ENCODE measurements around the gene ADAMTS2. TPM values are rescaled to one million over a fixed set of nuclear protein-coding genes. Genes with fewer than 3 reads are reported as not detected.

The ADAMTS2 gene
- total RNA-seq, 1 experiment from 2014 or later = not detected

DNA sequence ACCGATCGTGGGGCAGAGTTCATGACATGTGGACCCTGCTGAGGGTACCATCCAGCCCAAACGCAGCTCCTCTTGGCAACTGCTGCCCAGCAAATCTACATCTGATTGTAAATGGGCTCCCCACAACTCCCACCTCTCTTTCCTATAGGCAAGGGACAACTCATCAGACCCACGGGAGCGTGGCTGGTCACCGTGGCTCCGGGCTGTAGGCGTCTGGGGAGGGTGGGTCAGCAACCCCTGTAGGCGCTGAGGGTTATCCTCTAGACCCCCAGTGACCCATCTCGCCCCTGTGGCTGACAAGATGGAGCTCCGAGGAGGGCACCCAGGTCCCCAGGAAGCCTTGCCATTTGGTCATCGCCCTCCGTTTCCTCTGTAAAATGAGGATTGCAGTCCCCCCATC is 162.7 kb downstream of the ADAMTS2 start:
- Histone ChIP-seq H3K27me3 (ENCODE audit: low read length) (peaks cover 25% of the 10 kb centered on the region), H3K9me2 (replicated peaks; ENCODE audit: low read length) (no peaks in the 10 kb centered on the region), H3K4me3 (ENCODE audit: low read length) (no peak overlapping the region), H3K27ac (ENCODE audit: low read length) (no peak overlapping the region), H2AFZ (ENCODE audit: low read length) (no peak overlapping the region), H3K4me1 (ENCODE audit: insufficient read depth, low read length) (no peaks in the 10 kb centered on the region), H3K9me3 (ENCODE audit: low read length) (no peaks in the 10 kb centered on the region), H4K20me1 (ENCODE audit: low read length) (no peaks in the 10 kb centered on the region), H3K4me2 (ENCODE audit: low read length) (no peak overlapping the region), H3K9ac (ENCODE audit: low read length) (no peak overlapping the region), H3F3A (ENCODE audit: low read length, unreplicated experiment) (no peaks in the 10 kb centered on the region), H3K36me3 (ENCODE audit: low read depth, low read length) (no peaks in the 10 kb centered on the region), H3K79me2 (ENCODE audit: low read length) (no peaks in the 10 kb centered on the region)
- POLR2A ChIA-PET (ENCODE audit: unreplicated experiment) = no interaction called here
- DNase-seq = no peak
- intact Hi-C loops (cut with micrococcal nuclease) = no loop called here
- CTCF ChIA-PET = no interaction called here
- no peak for ATAC-seq
- no peak for TF ChIP-seq EZH2 (IDR thresholded peaks at IDR 0.05; ENCODE audit: low read length, unreplicated experiment)
- TF ChIP-seq EZH2phosphoT487 (IDR thresholded peaks at IDR 0.05; ENCODE audit: borderline replicate concordance, low read length) = no peak
- TF ChIP-seq, protein P1, sequence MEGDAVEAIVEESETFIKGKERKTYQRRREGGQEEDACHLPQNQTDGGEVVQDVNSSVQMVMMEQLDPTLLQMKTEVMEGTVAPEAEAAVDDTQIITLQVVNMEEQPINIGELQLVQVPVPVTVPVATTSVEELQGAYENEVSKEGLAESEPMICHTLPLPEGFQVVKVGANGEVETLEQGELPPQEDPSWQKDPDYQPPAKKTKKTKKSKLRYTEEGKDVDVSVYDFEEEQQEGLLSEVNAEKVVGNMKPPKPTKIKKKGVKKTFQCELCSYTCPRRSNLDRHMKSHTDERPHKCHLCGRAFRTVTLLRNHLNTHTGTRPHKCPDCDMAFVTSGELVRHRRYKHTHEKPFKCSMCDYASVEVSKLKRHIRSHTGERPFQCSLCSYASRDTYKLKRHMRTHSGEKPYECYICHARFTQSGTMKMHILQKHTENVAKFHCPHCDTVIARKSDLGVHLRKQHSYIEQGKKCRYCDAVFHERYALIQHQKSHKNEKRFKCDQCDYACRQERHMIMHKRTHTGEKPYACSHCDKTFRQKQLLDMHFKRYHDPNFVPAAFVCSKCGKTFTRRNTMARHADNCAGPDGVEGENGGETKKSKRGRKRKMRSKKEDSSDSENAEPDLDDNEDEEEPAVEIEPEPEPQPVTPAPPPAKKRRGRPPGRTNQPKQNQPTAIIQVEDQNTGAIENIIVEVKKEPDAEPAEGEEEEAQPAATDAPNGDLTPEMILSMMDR (conservative IDR thresholded peaks at IDR 0.05; ENCODE audit: low read depth, low read length) = no peak
- no TSS peak for BruUV-seq (replicated peaks)

GRCh38 chr5:179181988-179182387 is 163.3 kb downstream of the ADAMTS2 start:
- CTCF ChIA-PET = no interaction called here
- TF ChIP-seq EZH2 (IDR thresholded peaks at IDR 0.05; ENCODE audit: low read length, unreplicated experiment) (no peak), EZH2phosphoT487 (IDR thresholded peaks at IDR 0.05; ENCODE audit: borderline replicate concordance, low read length) (no peak)
- TF ChIP-seq, protein P1 (conservative IDR thresholded peaks at IDR 0.05; ENCODE audit: low read depth, low read length) = no peak
- no peaks in the 10 kb centered on the region for H3K79me2 ChIP-seq (ENCODE audit: low read length)
- H3K9me2 ChIP-seq (replicated peaks; ENCODE audit: low read length) = no peaks in the 10 kb centered on the region
- BruUV-seq (replicated peaks) = no TSS peak
- H3K27ac ChIP-seq (ENCODE audit: low read length) = no peak overlapping the region
- no peak overlapping the region for H2AFZ ChIP-seq (ENCODE audit: low read length)
- H3K27me3 ChIP-seq (ENCODE audit: low read length) = peaks cover 31% of the 10 kb centered on the region
- no peak for DNase-seq
- ATAC-seq = no peak
- no peaks in the 10 kb centered on the region for H3K36me3 ChIP-seq (ENCODE audit: low read depth, low read length)
- no peak overlapping the region for H3K9ac ChIP-seq (ENCODE audit: low read length)
- H3K4me3 ChIP-seq (ENCODE audit: low read length) = no peak overlapping the region
- intact Hi-C loops (cut with micrococcal nuclease) = no loop called here
- no peaks in the 10 kb centered on the region for H3K4me1 ChIP-seq (ENCODE audit: insufficient read depth, low read length)
- H3K4me2 ChIP-seq (ENCODE audit: low read length) = no peak overlapping the region
- POLR2A ChIA-PET (ENCODE audit: unreplicated experiment) = no interaction called here
- no peaks in the 10 kb centered on the region for H3K9me3 ChIP-seq (ENCODE audit: low read length)
- H4K20me1 ChIP-seq (ENCODE audit: low read length) = no peaks in the 10 kb centered on the region
- no peaks in the 10 kb centered on the region for H3F3A ChIP-seq (ENCODE audit: low read length, unreplicated experiment)

- TF ChIP-seq, protein P1 (conservative IDR thresholded peaks at IDR 0.05; ENCODE audit: low read depth, low read length) = no peak
- no peak for TF ChIP-seq EZH2phosphoT487 (IDR thresholded peaks at IDR 0.05; ENCODE audit: borderline replicate concordance, low read length)
- TF ChIP-seq EZH2 (IDR thresholded peaks at IDR 0.05; ENCODE audit: low read length, unreplicated experiment) = no peak
- Histone ChIP-seq H3K4me3 (ENCODE audit: low read length) (no peak overlapping the region), H3K27me3 (ENCODE audit: low read length) (peaks cover 39% of the 10 kb centered on the region), H3K79me2 (ENCODE audit: low read length) (no peaks in the 10 kb centered on the region), H3K9ac (ENCODE audit: low read length) (no peak overlapping the region), H4K20me1 (ENCODE audit: low read length) (no peaks in the 10 kb centered on the region), H3K36me3 (ENCODE audit: low read depth, low read length) (no peaks in the 10 kb centered on the region), H2AFZ (ENCODE audit: low read length) (no peak overlapping the region), H3K9me3 (ENCODE audit: low read length) (no peaks in the 10 kb centered on the region), H3K27ac (ENCODE audit: low read length) (no peak overlapping the region), H3F3A (ENCODE audit: low read length, unreplicated experiment) (no peaks in the 10 kb centered on the region), H3K4me2 (ENCODE audit: low read length) (no peak overlapping the region), H3K4me1 (ENCODE audit: insufficient read depth, low read length) (no peaks in the 10 kb centered on the region), H3K9me2 (replicated peaks; ENCODE audit: low read length) (no peaks in the 10 kb centered on the region)
- BruUV-seq (replicated peaks) = no TSS peak
- CTCF ChIA-PET = no interaction called here
- ATAC-seq (no peak), DNase-seq (no peak)
- intact Hi-C loops (cut with micrococcal nuclease) = no loop called here
- POLR2A ChIA-PET (ENCODE audit: unreplicated experiment) = no interaction called here
These were observed 164.2 kb downstream of the ADAMTS2 start for GRCh38 chr5:179180921-179181645.
